ENCODE measurements around the gene NANOGP8.

NANOGP8 gene

GRCh38 chr15:35043373-35044095 lies 41.6 kb downstream of the NANOGP8 start:
- no peak for TF ChIP-seq CTCF (IDR thresholded peaks at IDR 0.05; ENCODE audit: low read depth, low read length)
- no peak for DNase-seq

GRCh38 chr15:35040339-35041255 lies 44.5 kb downstream of the NANOGP8 start:
- no peaks in the 10 kb centered on the region for H3K36me3 ChIP-seq
- no peaks in the 10 kb centered on the region for H3K9me3 ChIP-seq (ENCODE audit: severe bottlenecking)
- TF ChIP-seq CTCF (IDR thresholded peaks at IDR 0.05; ENCODE audit: low read depth, low read length), result no peak
- H3K4me3 ChIP-seq (ENCODE audit: low read depth, low read length), result no peak overlapping the region
- H3K27me3 ChIP-seq (ENCODE audit: insufficient read depth, low read depth, severe bottlenecking), result no peaks in the 10 kb centered on the region
- no peak for DNase-seq
- H3K27ac ChIP-seq, result no peak overlapping the region

More at GRCh38 chr15:35043373-35044095, 41.6 kb downstream of the NANOGP8 start:
- H3K27ac ChIP-seq, result no peak overlapping the region
- H3K36me3 ChIP-seq, result no peaks in the 10 kb centered on the region
- no peaks in the 10 kb centered on the region for H3K27me3 ChIP-seq (ENCODE audit: insufficient read depth, low read depth, severe bottlenecking)
- no peak overlapping the region for H3K4me3 ChIP-seq (ENCODE audit: low read depth, low read length)
- no peaks in the 10 kb centered on the region for H3K9me3 ChIP-seq (ENCODE audit: severe bottlenecking)

- H3K36me3 ChIP-seq, result no peaks in the 10 kb centered on the region
- H3K27me3 ChIP-seq (ENCODE audit: insufficient read depth, low read depth, severe bottlenecking), result no peaks in the 10 kb centered on the region
- H3K9me3 ChIP-seq (ENCODE audit: severe bottlenecking), result no peaks in the 10 kb centered on the region
- no peak for DNase-seq
- TF ChIP-seq CTCF (IDR thresholded peaks at IDR 0.05; ENCODE audit: low read depth, low read length), result no peak
- no peak overlapping the region for H3K27ac ChIP-seq
- H3K4me3 ChIP-seq (ENCODE audit: low read depth, low read length), result no peak overlapping the region
These were observed 46.3 kb downstream of the NANOGP8 start for GRCh38 chr15:35038626-35039451.

Measured in WERI-Rb-1 (cell line).